Stimulated activated CD4-positive, alpha-beta T cell treated with anti-CD3 and anti-CD28 coated beads, Interleukin-12 subunit alpha, Interleukin-12 subunit beta, amount 100 ng/mL, for 48 hours (primary cell): ENCODE results near the gene BGLAP.
"Not testable (repeated sequence)": the region's sequence is repeated elsewhere in the genome, so short reads cannot be mapped to it uniquely, and the experiment has no call there.

Experiments
- DNase-seq, 3 donors: peaks; one replicate each; pipeline ENCODE4 v3.0.0-alpha.2; 2020; ENCODE audit warnings: low read depth in 2 of 3, low spot score in 1 of 3

Gene BGLAP

DNA sequence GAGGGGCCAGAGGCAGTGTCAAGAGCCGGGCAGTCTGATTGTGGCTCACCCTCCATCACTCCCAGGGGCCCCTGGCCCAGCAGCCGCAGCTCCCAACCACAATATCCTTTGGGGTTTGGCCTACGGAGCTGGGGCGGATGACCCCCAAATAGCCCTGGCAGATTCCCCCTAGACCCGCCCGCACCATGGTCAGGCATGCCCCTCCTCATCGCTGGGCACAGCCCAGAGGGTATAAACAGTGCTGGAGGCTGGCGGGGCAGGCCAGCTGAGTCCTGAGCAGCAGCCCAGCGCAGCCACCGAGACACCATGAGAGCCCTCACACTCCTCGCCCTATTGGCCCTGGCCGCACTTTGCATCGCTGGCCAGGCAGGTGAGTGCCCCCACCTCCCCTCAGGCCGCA, at the start of gene BGLAP:
TSS of gene BGLAP (plus strand) at position 259 of the 400 bp plus-strand sequence. CDS start at position 307, 48 bp downstream.
- no peak for DNase-seq

DNA sequence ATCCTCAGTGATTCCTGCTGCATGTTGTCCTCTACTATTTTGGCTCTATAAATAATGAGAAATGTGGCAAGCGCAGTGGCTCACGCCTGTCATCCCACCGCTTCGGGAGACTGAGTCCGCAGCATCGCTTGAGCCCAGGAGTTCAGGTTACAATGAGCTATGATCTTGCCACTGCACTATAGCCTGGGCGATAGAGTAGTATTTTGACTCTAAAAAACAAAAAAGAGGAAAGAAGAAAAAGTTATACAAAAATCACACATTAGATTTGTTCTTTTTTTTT, 48.8 kb upstream of the BGLAP start:
- no peak for DNase-seq

DNA sequence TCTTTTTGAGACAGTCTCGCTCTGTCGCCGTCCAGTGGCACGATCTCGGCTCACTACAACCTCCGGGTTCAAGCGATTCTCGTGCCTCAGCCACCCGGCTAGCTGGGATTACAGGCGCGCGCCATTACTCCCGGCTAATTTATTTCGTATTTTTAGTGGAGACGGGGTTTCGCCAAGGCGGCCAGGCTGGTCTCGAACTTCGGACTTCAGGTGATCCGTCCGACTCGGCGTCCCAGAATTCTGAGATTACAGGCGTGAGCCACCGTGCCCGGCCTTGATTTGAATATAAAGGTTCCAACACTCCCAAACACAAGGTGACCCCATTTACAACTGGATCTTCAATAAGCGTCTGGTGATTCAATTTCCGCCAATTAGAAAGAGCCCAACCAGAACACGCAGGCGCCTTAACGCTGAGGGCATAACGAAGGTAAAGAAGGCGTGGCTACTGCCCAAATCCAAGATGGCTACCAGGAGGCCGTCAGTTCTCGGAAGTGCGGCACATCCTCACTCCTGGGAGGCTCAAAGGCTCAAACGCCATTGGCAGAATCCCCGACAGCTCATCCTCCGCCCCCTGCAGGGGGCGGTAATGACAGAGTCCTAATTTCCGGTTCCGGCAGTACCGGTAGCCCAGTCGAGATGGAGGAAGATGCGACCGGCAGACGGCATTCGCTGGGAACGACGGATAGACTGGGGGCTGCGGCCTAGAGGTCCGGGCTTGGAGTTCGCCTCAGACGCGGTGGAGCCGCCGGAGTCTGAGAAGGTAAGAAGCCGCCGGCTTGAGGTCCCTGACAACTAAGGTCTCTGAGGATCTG, 48.3 kb upstream of the BGLAP start, which contains the start of gene SLC25A44:
TSS of gene SLC25A44 (plus strand) at position 617 of the 812 bp plus-strand sequence. CDS start 5,744 bp downstream, outside the sequence.
- peak; percentile 94 to 96 (median 95) for DNase-seq

DNA sequence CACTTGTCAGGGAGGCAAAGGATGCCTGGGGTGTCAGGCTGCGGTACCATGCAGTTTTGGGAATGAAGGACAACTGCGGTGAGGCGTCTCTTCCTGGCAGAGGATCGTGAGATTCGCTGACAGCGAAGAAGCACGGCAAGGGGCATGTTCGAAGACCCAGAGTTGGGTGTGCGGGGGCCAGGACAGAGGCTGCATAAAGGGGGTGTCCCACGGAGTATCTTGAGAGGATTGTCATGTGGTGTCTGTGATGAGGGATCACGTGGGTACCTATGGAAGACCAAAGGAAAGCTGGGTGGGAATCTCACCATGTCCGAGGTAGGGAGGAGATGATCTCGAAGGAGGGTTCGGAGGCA, 47.7 kb upstream of the BGLAP start:
- DNase-seq, result no peak

DNA sequence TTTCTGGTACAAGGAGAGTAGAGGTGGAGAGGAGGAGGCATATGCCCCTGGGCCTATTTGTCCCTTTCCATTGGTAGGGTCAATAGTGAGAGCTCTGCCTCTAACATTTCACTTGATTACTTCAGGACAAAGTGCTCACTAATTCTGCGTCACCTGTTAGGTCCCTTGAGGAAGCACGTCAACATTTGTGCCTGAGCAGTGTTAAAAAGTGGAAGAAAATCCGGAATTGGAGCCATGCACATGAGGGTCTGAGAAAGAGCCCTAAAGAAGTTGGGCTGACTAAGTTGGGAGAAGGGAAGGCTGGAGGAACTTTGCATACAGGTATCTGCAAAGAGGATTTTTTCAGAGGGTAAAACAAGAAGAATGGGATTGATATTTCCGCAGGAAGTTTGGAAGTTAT, 46.1 kb upstream of the BGLAP start:
- DNase-seq, result no peak

DNA sequence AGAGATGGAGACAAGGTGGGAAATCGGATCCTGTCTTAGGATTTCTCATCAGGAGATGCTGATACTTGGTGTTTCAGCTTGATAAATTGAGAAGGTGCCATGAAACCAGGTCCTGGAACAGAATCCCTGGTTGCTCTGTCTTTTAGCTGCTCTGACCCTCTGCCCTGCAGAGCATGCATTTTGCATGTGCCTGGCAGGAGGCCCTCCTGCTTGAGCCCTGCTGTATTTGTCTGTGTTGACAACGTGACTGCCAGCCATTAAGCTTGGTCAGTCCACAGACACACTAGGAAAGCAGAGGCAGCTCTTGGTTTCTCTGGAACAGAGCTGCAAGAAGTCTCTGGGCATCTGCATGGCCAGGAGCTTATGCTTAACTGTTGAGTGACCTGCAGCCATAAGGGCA, 45.5 kb upstream of the BGLAP start:
- no peak for DNase-seq

DNA sequence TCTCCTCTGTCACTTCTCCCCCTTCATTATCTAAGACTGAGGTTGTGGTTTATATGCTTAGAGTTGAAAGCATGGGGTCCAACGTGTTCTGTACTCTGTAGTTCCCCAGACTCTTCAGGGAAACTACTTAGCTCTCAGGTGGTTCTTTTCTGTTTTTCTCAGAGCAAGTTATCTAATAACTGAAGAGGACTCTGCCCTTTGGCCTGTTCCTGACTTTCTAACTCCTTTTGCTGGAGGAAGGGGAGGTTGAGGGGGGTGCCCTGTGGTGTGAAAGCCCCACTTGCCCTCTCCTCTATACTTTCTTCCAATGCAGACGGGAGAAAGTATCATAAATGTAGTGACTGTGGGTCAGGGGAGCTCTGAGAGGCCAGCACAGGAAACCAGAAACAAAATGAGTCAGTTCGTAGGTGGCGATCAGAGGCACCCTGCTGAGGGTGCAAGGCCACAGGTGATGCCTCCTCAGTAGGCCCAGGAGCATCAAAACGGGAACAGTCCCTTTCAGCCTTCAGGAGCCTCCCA, 43.1 kb upstream of the BGLAP start:
- DNase-seq, result no peak

DNA sequence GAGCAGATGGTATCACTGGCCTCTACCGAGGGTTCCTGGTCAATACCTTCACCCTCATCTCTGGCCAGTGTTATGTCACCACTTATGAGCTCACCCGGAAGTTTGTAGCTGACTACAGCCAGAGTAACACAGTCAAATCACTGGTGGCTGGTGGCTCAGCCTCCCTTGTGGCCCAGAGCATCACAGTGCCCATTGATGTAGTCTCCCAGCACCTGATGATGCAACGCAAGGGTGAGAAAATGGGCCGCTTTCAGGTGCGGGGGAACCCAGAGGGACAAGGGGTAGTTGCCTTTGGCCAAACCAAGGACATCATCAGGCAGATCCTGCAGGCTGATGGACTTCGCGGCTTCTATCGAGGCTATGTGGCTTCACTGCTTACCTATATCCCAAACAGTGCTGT, 41.9 kb upstream of the BGLAP start:
- DNase-seq, result no peak

DNA sequence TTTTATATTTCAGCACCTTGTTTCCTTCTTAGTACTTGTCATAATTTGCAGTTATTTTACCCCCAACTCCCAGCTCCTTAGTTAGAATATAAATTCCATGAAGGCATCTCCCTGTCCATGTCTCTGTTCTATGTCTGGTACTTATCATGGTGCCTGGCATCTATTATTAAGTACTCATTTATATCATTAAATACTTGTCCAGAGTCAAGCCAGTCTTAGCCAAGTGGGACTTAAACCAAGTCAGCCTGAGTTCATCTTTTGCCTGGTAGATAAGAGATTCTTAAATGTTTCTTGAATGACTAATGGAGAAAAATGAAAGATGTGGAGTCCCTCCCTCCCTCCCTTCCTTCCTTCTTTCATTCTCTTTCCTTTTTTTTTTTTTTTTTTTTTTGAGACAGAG, 38.7 kb upstream of the BGLAP start:
- no peak for DNase-seq

DNA sequence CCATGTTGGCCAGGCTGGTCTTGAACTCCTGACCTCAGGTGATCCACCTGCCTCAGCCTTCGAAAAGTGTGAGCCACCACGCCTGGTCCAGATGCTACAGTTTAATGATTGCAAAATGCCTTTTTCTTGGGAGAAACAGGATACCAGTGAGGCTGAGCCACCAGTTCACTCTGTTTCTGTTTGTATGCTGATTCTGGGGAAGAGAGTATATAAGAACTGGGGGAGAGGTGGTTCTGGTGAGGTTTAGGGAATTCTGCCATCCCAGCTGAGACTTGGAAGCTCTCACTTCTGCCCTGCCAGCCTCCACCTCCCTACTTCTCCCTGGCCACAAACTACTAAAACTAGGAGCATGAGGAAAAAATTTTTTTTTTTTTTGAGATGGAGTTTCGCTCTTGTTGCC, 37.3 kb upstream of the BGLAP start:
- DNase-seq, result no peak

DNA sequence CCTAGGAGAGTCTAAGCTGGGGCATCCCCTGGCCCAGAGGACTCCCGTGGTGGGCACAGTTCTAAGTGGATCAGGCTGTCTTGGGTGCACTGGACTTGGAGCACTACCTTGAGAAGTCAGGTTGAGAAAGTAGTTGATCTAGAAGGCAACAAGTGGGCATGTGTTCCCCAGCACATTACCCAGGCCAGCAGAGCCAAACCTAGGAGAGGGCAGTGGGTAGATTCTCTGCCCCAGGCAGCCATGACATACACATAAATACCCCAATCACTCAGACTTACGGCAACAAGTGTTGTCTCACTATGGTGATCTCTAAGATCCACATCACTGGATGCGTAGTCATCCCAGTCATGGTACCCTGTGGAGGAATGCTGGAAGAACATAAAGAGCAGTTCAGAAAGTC, 30.7 kb upstream of the BGLAP start:
- DNase-seq, result no peak

DNA sequence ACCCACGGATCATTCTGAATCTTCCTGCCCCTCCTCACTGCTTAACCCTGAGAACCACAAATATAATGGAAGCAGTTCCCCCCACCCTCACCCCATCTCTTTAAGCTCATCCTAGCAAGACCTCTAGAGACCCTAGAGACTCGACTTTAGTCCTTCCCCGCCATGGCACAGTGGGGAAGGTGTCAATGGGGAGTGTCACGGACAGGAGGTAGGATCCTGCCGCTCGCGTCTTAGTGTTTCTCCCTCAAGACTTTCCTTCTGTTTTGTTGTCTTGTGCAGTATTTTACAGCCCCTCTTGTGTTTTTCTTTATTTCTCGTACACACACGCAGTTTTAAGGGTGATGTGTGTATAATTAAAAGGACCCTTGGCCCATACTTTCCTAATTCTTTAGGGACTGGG, 29.9 kb upstream of the BGLAP start:
- no peak for DNase-seq

DNA sequence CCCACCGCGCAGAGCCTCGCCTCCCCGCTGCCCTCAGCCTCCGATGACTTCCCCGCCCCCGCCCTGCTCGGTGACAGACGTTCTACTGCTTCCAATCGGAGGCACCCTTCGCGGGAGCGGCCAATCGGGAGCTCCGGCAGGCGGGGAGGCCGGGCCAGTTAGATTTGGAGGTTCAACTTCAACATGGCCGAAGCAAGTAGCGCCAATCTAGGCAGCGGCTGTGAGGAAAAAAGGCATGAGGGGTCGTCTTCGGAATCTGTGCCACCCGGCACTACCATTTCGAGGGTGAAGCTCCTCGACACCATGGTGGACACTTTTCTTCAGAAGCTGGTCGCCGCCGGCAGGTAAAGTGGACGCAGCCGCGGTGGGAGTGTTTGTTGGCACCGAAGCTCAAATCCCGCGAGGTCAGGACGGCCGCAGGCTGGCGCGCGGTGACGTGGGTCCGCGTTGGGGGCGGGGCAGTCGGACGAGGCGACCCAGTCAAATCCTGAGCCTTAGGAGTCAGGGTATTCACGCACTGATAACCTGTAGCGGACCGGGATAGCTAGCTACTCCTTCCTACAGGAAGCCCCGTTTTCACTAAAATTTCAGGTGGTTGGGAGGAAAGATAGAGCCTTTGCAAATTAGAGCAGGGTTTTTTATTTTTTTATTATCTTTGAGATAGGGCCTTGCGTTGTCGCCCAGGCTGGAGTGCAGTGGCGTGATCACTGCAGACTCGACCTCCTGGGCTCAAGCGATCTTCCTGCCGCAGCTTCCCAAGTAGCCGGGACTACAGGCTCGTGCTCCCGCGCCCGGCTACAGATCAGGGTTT, 28.9 kb upstream of the BGLAP start, which contains the start of gene PMF1:
TSS of gene PMF1 (plus strand) at position 175 of the 811 bp plus-strand sequence. CDS start at position 184, 9 bp downstream.
- DNase-seq, result peak; percentile 93 to 96 (median 95)

DNA sequence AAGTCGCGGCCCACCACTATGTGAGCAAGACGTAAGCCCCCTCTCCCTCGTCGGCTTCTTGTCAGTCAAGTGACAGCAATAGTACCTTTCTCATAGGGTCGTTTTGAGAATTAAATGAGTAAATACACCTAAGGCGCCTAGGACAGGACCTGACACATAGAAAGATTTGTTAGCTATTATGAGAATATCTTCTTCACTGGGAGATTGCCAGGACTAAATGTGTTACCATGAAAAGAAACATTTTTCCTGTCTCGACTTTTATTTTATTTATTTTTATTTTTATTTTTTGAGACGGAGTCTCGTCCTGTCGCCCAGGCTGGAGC, 28.4 kb upstream of the BGLAP start:
- DNase-seq, result no peak

DNA sequence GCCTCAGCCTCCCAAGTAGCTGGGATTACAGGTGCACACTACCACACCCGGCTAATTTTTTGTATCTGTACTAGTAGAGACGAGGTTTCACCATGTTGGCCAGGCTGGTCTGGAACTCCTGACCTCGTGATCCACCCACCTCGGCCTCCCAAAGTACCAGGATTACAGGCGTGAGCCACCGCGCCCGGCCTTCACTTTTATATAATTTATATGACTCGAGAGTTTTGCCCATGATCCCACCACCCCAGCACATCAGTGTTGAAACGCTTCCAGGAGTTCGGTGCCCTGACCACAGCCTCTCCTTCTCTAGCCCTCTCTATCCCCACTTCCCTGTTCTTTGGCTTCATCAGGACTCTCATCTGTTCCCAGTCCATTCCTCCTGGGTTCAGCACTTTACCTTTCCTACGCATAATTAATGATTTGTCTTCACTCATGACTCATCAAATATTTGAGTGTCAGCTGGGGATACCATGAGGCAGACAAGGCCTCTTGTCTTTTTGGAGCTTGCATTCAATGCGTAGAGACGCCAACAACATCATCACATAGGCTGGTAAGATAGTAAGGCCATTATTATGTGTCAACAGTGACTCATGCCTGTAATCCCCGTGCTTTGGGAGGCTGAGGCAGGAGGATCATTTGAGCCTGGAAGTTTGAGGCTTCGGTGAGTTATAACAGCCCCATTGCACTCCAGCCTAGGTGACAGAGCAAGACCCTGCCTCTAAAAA, 27.8 kb upstream of the BGLAP start:
- no peak for DNase-seq

DNA sequence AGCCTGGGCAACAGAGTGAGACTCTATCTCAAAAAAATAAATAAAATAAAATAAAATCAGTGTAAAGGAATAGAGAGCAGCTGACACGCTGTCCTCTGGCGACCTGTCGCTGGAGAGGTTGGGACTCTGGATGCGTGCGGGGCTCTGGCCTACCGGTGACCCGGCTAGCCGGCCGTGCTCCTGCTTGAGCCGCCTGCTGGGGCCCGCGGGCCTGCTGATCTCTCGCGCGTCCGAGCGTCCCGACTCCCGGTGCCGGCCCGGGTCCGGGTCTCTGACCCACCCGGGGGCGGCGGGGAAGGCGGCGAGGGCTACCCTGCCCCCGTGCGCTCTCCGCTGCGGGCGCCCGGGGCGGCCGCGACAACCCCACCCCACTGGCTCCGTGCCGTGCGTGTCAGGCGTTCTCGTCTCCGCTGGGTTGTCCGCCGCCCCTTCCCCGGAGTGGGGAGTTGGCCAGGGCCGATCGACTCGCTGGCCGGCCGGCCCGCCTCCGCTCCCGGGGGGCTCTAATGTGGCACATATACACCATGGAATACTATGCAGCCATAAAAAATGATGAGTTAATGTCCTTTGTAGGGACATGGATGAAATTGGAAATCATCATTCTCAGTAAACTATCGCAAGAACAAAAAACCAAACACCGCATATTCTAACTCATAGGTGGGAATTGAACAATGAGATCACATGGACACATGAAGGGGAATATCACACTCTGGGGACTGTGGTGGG, 25.5 kb upstream of the BGLAP start:
- not testable (repeated sequence) for DNase-seq

DNA sequence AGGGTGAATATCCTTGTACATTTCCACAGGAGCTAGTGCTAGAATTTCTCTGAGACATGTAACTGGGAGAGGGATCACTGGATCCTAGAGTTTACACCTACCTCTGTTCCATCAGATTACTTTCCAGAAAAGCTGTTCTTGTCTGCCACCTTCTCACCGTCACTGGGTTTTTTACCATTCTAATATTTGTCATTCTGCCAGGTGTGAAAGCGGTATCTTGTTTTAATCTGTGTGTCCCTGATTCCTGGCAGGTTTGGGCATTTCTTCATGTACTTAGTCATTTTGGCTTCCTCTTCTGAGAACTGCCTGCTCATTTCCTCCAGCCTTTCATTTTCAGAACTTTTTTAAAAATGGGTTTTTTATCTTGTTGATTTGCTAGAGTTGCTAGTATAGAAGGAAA, 24.1 kb upstream of the BGLAP start:
- no peak for DNase-seq

DNA sequence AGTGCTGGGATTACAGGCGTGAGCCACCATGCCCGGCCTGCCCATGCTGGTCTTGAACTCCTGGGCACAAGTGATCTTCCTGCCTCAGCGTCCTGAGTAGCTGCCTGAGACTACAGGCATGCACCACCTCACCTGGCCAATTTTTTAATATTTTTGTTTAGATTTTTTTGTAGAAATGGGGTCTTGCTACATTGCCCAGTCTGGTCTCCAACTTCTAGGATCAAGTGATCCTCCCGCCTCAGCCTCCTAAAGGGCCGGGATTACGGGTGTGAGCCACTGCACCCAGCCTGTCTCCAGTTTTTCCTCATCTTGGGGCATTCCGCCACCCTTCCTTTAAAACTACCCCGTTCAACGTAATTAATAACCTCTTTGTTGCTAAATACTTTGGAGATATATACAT, 21.8 kb upstream of the BGLAP start:
- DNase-seq, result no peak

DNA sequence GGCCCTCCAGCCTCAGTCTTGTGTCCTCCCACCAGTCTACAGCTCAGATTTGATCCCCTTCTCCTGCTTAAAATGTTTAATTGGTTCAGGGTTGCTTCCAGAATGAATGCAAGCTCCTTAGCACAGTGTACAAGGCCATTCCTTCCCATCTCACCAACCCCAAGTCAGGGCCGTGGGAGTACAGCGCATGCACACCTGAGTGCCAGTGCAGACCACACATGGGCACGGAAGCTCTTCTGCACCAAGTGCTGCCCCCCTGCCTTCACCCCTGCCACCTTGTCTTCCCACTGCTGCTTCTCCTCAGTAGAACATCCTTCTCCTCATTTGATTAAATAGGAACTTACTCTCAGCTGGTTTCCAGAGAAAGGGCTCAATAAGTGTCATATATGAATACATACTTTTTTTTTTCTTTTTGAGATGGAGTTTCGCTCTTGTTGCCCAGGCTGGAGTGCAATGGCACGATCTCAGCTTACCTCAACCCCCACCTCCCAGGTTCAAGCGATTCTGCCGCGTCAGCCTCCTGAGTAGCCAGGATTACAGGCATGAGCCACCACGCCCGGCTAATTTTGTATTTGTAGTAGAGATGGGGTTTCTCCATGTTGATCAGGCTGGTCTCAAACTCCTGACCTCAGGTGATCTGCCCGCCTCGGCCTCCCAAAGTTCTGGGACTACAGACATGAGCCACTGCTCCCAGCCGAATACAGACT, 19.8 kb upstream of the BGLAP start:
- no peak for DNase-seq

DNA sequence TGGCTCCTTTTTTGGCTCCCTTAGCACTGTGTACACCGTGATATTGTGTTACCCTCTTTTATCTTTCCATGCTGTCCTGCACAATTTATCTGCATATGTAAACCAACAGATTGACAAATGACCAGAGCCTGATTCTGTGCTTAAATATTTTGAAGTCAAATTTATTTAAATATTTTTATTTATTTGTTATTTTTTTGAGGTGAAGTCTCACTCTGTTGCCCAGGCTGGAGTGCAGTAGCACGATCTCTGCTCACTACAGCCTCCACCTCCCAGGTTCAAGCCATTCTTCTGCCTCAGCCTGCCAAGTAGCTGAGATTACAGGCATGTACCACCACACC, 16.3 kb upstream of the BGLAP start:
- DNase-seq, result no peak

DNA sequence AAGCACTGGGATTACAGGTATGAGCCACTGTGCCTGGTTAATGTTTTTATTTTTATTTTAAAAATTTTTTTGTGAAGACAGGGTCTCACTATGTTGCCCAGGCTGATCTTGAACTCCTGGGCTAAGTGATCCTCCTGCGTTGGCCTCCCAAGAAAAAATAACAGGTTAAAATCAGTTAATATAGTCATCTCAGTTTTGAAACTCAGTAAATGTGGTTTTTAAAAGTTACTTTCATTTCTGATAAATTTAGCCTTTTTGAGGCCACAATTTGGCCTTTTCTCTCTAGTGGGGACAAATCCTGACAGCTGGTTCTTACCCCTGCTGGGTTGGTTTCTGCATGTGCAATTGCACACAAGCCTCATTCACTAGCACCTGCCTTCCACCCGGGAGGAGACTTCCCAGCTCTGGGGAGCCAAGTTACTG, 15.9 kb upstream of the BGLAP start:
- DNase-seq, result peak in 1 of 3 donors; percentile 36
